Neural cell (in vitro differentiated cells): Measurements from ENCODE around the gene HHIPL2. TPM values are rescaled to one million over a fixed set of nuclear protein-coding genes. Genes with fewer than 3 reads are reported as not detected.

ENCODE experiments used
- H2AFZ ChIP-seq: fragments of 200-600, 300-800 bp; sonication (generic), shearing (Covaris generic); 2 replicates; pipeline ENCODE4 v1.6.0; 2014; ENCODE audit warnings: low read depth, mild to moderate bottlenecking, antibody characterized with exemption, low read length, moderate library complexity
- H3F3A ChIP-seq: fragments of 200-600 bp; shearing (Covaris generic); 2 replicates; pipeline ENCODE4 v1.6.1; 2016; ENCODE audit warnings: mild to moderate bottlenecking, moderate library complexity, mixed read lengths, antibody characterized with exemption, low read length; ENCODE audit not compliant: insufficient read depth, poor library complexity, severe bottlenecking
- H3K27ac ChIP-seq: fragments of 200-600, 300-800 bp; sonication (generic), shearing (Covaris generic); 2 replicates; pipeline ENCODE4 v1.5.1; 2014; ENCODE audit warnings: mild to moderate bottlenecking, low read length, moderate library complexity
- H3K27me3 ChIP-seq: fragments of 300-800, 200-600 bp; sonication (generic), shearing (Covaris generic); 2 replicates; pipeline ENCODE4 v1.6.0; 2014; ENCODE audit warnings: mild to moderate bottlenecking, low read depth, low read length, moderate library complexity; ENCODE audit not compliant: insufficient read depth
- H3K36me3 ChIP-seq: fragments of 300-800, 200-600 bp; sonication (generic), shearing (Covaris generic); 2 replicates; pipeline ENCODE4 v1.5.1; 2014; ENCODE audit warnings: mild to moderate bottlenecking, antibody characterized with exemption, low read length, moderate library complexity; ENCODE audit not compliant: insufficient read depth
- H3K4me2 ChIP-seq: fragments of 300-800, 200-600 bp; sonication (generic), shearing (Covaris generic); 2 replicates; pipeline ENCODE4 v1.6.0; 2014; ENCODE audit warnings: mild to moderate bottlenecking, low read length
- H3K4me3 ChIP-seq: fragments of 300-800, 200-600 bp; sonication (generic), shearing (Covaris generic); 2 replicates; pipeline ENCODE4 v1.5.1; 2014; ENCODE audit warnings: mild to moderate bottlenecking, low read length, moderate library complexity
- H3K79me2 ChIP-seq: fragments of 200-600 bp; shearing (Covaris generic); replicated peaks from 2 replicates; pipeline ENCODE4 v1.6.0; 2014; ENCODE audit warnings: mild to moderate bottlenecking, low read length, moderate library complexity; ENCODE audit not compliant: insufficient read depth
- H3K9ac ChIP-seq: fragments of 300-800, 200-600 bp; sonication (generic), shearing (Covaris generic); 2 replicates; pipeline ENCODE4 v1.6.1; 2016; ENCODE audit warnings: mild to moderate bottlenecking, low read length, mixed read lengths
- H3K9me2 ChIP-seq: fragments of 200-600 bp; shearing (Covaris generic); 2 replicates; pipeline ENCODE4 v1.6.1; 2016; ENCODE audit warnings: mild to moderate bottlenecking, low read length, mixed read lengths; ENCODE audit not compliant: insufficient read depth
- H3K9me3 ChIP-seq: fragments of 200-600, 300-800 bp; sonication (generic), shearing (Covaris generic); 2 replicates; pipeline ENCODE4 v1.6.1; 2016; ENCODE audit warnings: mild to moderate bottlenecking, mixed run types, low read length, moderate library complexity, mixed read lengths
- H4K20me1 ChIP-seq: fragments of 200-600 bp; shearing (Covaris generic); 2 replicates; pipeline ENCODE4 v1.6.1; 2016; ENCODE audit warnings: mild to moderate bottlenecking, mixed run types; ENCODE audit not compliant: insufficient read depth
- EP300 ChIP-seq: fragments of 450-650 bp; conservative IDR thresholded peaks from 2 replicates; pipeline ENCODE4 v1.6.1; 2014; ENCODE audit warnings: antibody characterized with exemption, mild to moderate bottlenecking, moderate library complexity; ENCODE audit not compliant: poor library complexity, severe bottlenecking
- EZH2 ChIP-seq: fragments of 200-600, 300-800 bp; shearing (Covaris generic), sonication (generic); IDR thresholded peaks from 2 replicates; pipeline ENCODE4 v1.6.1; 2014; ENCODE audit warnings: antibody characterized with exemption, low read length, borderline replicate concordance, mild to moderate bottlenecking; ENCODE audit not compliant: insufficient read depth, poor library complexity, severe bottlenecking
- MXI1 ChIP-seq: fragments of 450-650 bp; conservative IDR thresholded peaks from 2 replicates; pipeline ENCODE4 v1.6.1; 2014; ENCODE audit warnings: antibody characterized with exemption, mild to moderate bottlenecking; ENCODE audit not compliant: poor library complexity, severe bottlenecking
- POLR2AphosphoS5 ChIP-seq: IDR thresholded peaks from 2 replicates; pipeline ENCODE4 v1.6.1; 2012
- RAD21 ChIP-seq: fragments of 450-650 bp; conservative IDR thresholded peaks from 2 replicates; pipeline ENCODE4 v1.6.1; 2014; ENCODE audit warnings: antibody characterized with exemption, mild to moderate bottlenecking, moderate library complexity
- SMC3 ChIP-seq: fragments of 450-650 bp; conservative IDR thresholded peaks from 2 replicates; pipeline ENCODE4 v1.6.1; 2014; ENCODE audit warnings: antibody characterized with exemption, mild to moderate bottlenecking, moderate library complexity; ENCODE audit not compliant: poor library complexity
- TAF1 ChIP-seq: IDR thresholded peaks from 2 replicates; pipeline ENCODE4 v1.6.1; 2012; ENCODE audit warnings: low read depth
- polyA plus RNA-seq: library from polyadenylated mRNA; depleted of rRNA; stranded (reverse); fragments of >200 nt; gene quantifications from 2 replicates; pipeline ENCODE4 v1.2.3, GENCODE V29; 2014
- TF ChIP-seq, protein P1 (sequence below): fragments of 450-650 bp; IDR thresholded peaks from 2 replicates; pipeline ENCODE4 v1.5.1; 2014; ENCODE audit warnings: antibody characterized with exemption, mild to moderate bottlenecking, moderate library complexity; ENCODE audit not compliant: poor library complexity, severe bottlenecking
- TF ChIP-seq, protein P2 (sequence below): IDR thresholded peaks from 2 replicates; pipeline ENCODE4 v1.6.1; 2012; ENCODE audit warnings: borderline replicate concordance

The HHIPL2 gene
- polyA plus RNA-seq, 1 donor from 2014 or later = 0.36 TPM

DNA sequence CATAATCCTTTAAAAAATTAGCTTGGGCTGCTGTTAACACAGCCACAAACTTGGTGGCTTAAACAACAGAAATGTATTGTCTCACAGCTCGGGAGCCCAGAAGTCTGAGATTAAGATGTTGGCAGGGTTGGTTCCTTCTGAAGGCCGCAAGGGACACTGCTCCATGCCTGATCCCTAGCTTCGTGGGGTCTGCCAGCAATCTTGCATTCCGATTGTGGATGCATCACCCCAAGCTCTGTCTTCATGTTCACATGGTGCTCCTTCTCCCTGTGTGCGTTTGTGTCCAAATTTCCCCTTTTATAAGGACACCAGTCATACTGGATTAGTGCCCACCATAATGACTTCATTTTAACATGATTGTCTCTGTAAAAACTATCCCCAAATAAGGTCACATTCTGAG is 5.0 kb upstream of the HHIPL2 start:
- Histone ChIP-seq H3K4me3 (no peak overlapping the region), H3K27ac (no peak overlapping the region), H3K9me2 (no peaks in the 10 kb centered on the region), H3K79me2 (no peaks in the 10 kb centered on the region), H3K9ac (no peak overlapping the region), H3K4me2 (no peak overlapping the region), H4K20me1 (no peaks in the 10 kb centered on the region), H3K27me3 (no peaks in the 10 kb centered on the region), H2AFZ (no peak overlapping the region), H3F3A (no peaks in the 10 kb centered on the region), H3K36me3 (no peaks in the 10 kb centered on the region), H3K9me3 (no peaks in the 10 kb centered on the region)
- TF ChIP-seq RAD21 (no peak), EZH2 (no peak), SMC3 (no peak), MXI1 (no peak), TAF1 (no peak), EP300 (no peak), POLR2AphosphoS5 (no peak)
- TF ChIP-seq, protein P1, sequence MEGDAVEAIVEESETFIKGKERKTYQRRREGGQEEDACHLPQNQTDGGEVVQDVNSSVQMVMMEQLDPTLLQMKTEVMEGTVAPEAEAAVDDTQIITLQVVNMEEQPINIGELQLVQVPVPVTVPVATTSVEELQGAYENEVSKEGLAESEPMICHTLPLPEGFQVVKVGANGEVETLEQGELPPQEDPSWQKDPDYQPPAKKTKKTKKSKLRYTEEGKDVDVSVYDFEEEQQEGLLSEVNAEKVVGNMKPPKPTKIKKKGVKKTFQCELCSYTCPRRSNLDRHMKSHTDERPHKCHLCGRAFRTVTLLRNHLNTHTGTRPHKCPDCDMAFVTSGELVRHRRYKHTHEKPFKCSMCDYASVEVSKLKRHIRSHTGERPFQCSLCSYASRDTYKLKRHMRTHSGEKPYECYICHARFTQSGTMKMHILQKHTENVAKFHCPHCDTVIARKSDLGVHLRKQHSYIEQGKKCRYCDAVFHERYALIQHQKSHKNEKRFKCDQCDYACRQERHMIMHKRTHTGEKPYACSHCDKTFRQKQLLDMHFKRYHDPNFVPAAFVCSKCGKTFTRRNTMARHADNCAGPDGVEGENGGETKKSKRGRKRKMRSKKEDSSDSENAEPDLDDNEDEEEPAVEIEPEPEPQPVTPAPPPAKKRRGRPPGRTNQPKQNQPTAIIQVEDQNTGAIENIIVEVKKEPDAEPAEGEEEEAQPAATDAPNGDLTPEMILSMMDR = no peak
- TF ChIP-seq, protein P2, sequence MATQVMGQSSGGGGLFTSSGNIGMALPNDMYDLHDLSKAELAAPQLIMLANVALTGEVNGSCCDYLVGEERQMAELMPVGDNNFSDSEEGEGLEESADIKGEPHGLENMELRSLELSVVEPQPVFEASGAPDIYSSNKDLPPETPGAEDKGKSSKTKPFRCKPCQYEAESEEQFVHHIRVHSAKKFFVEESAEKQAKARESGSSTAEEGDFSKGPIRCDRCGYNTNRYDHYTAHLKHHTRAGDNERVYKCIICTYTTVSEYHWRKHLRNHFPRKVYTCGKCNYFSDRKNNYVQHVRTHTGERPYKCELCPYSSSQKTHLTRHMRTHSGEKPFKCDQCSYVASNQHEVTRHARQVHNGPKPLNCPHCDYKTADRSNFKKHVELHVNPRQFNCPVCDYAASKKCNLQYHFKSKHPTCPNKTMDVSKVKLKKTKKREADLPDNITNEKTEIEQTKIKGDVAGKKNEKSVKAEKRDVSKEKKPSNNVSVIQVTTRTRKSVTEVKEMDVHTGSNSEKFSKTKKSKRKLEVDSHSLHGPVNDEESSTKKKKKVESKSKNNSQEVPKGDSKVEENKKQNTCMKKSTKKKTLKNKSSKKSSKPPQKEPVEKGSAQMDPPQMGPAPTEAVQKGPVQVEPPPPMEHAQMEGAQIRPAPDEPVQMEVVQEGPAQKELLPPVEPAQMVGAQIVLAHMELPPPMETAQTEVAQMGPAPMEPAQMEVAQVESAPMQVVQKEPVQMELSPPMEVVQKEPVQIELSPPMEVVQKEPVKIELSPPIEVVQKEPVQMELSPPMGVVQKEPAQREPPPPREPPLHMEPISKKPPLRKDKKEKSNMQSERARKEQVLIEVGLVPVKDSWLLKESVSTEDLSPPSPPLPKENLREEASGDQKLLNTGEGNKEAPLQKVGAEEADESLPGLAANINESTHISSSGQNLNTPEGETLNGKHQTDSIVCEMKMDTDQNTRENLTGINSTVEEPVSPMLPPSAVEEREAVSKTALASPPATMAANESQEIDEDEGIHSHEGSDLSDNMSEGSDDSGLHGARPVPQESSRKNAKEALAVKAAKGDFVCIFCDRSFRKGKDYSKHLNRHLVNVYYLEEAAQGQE = no peak

DNA sequence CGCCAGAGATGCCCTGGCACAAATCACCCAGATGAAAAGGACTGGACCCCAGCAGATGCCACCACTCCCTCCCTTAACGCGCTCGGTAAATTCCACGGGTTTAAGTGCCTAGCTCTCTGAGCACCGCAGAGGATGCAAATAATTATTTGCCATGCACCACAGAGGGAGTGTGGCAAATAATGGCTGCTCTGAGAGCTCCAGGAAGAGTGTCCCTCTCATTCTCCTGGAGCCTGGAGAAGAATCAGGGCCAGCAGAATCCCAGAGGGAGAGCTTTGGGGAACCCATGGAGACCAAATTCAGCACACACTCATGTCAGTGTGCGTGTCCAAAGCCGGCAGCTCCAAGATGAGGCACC is 667 bp downstream of the HHIPL2 start:
- no peak overlapping the region for H3K4me2 ChIP-seq

More for the DNA sequence above, 667 bp downstream of the HHIPL2 start:
- H3F3A ChIP-seq = no peaks in the 10 kb centered on the region
- no peaks in the 10 kb centered on the region for H3K27me3 ChIP-seq
- TF ChIP-seq, protein P1 = no peak
- TF ChIP-seq RAD21 = no peak
- TF ChIP-seq SMC3 = no peak
- TF ChIP-seq EP300 = no peak
- TF ChIP-seq, protein P2 = no peak
- no peak for TF ChIP-seq EZH2
- TF ChIP-seq POLR2AphosphoS5 = no peak
- no peak for TF ChIP-seq TAF1
- TF ChIP-seq MXI1 = no peak
- H3K79me2 ChIP-seq = no peaks in the 10 kb centered on the region
- no peaks in the 10 kb centered on the region for H4K20me1 ChIP-seq
- no peaks in the 10 kb centered on the region for H3K36me3 ChIP-seq
- no peak overlapping the region for H2AFZ ChIP-seq
- no peaks in the 10 kb centered on the region for H3K9me3 ChIP-seq
- H3K4me3 ChIP-seq = no peak overlapping the region
- no peaks in the 10 kb centered on the region for H3K9me2 ChIP-seq
- H3K9ac ChIP-seq = no peak overlapping the region
- no peak overlapping the region for H3K27ac ChIP-seq
